Upper lobe of left lung (tissue), 4 donors: ENCODE results near the gene PPP1R9A.

Experiments
- CTCF ChIP-seq, 6 experiments: fragments of 450-650 bp in 4 of 6; fragments of 200-600 bp in 2 of 6; sonication (generic) in 2 of 6; IDR thresholded peaks; one replicate each; pipeline ENCODE4 v1.5.1; 2016 to 2019; ENCODE audit warnings: antibody characterized with exemption in 6 of 6
- POLR2AphosphoS5 ChIP-seq, 2 donors: sonication (generic); formaldehyde crosslinking; IDR thresholded peaks; one replicate each; pipeline ENCODE4 v1.5.1; 2017; ENCODE audit warnings: antibody characterized with exemption in 2 of 2

DNA sequence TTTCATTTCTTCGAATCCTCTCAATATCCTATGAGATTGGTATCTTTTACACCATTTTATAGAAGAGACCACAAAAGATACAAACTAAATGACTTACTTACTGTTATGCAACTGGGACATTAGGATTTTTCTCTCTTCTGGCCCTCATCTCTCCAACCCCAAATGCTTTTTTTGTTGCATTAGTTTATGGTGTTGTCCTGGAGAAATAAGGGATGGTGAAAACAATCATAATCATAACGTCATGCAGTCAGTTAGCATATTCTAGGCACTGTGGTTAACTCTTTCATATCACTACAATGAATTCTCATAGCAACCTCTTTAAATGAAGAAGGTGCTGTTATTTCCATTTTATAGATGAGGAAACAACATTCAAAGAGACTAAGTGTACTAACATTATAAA, 312.3 kb downstream of the PPP1R9A start:
- TF ChIP-seq CTCF (IDR thresholded peaks at IDR 0.05) (no peak), POLR2AphosphoS5 (IDR thresholded peaks at IDR 0.05) (no peak)
